GM21786 (cell line): ENCODE measurements around the gene MPHOSPH8.
"Not testable (repeated sequence)": the region's sequence is repeated elsewhere in the genome, so short reads cannot be mapped to it uniquely, and the experiment has no call there.

Experiments used
- ATAC-seq: cut with Tn5 transposase; IDR thresholded peaks from one replicate; pipeline ENCODE4 v1.9.1; 2021; ENCODE audit not compliant: unreplicated experiment

The MPHOSPH8 gene

GRCh38 chr13:19624265-19624664 lies 9.2 kb upstream of the MPHOSPH8 start:
- no peak for ATAC-seq

GRCh38 chr13:19632915-19633478 lies 462 bp upstream of the MPHOSPH8 start:
- ATAC-seq: no peak

- ATAC-seq: no peak
Measured at GRCh38 chr13:19634256-19634740, 839 bp downstream of the MPHOSPH8 start.

DNA sequence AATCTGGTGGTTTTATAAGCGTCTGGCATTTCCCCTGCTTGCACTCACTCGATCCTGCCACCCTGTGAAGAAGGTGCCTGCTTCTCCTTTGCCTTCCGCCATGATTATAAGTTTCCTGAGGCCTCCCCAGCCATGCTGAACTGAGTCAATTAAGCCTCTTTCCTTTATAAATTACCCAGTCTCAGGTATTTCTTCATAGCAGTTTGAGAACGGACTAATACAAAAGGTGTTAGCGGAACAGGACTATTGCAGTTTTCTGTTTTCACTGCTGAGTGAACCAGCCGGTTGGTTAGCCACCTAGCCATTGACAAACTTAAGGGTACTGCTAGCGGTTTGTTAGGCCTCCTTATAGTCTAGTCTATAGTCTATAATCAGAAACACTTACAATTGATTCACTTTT lies 2.5 kb downstream of the MPHOSPH8 start:
- ATAC-seq: not testable (repeated sequence)

DNA sequence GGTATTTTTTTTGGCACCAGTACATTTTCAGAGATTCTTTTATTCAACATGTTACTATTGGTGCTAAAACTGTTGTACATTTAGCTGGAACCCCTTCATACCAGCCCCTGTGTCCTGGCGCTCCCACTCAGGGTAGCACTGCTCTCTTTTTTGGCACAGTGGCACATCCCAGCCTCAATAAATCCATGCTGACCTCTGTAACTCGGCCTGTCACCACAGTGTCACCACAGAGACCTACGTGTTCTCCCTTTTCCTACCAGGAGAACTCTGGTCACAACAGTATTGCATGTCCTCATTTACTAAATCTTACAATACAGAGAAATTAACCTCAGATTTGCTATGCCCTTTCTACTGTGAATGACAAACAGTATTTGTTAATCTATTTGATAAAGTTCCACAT lies 10.2 kb downstream of the MPHOSPH8 start:
- no peak for ATAC-seq

- ATAC-seq: no peak
Measured at GRCh38 chr13:19645000-19645399, 11.5 kb downstream of the MPHOSPH8 start.

DNA sequence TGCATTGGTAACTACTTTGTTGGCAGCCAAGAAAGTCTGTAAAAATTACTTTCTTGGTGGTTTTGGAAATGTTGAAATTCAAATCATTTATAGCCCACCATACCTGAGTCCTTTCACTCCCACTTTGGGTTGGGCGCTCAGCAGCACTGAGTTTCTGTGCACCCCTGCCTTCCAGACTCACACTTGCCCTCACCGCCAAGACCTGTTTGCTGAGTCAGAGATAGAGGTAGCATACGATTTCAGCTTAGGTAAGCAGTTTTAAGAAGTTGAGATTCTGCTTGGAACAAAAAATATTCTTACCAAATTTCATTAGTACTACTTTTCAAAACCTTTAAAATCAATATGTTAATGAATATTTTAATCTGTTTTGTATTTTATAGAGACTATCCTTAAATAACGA lies 12.6 kb downstream of the MPHOSPH8 start:
- no peak for ATAC-seq

DNA sequence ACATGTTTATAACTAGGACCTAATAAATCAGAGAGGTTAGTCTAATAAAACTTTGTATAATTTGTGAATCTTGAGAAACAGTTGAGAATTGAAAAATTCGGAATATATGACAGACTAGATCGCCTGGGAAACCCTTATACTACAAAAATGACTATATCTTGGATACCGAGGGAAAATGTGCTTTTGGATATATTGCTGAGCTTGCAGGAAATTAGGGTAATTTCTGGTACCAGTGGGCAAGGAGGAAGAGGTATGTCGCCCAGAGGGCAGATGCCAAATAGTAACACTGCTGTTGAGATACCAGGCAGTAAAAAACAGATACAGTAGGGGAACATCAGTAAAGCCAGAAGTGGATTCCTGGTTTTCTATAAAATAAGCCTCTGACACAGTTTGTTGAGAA lies 17.3 kb downstream of the MPHOSPH8 start:
- no peak for ATAC-seq

GRCh38 chr13:19657872-19658591 lies 24.6 kb downstream of the MPHOSPH8 start:
- ATAC-seq: no peak

GRCh38 chr13:19658831-19659230 lies 25.4 kb downstream of the MPHOSPH8 start:
- no peak for ATAC-seq

DNA sequence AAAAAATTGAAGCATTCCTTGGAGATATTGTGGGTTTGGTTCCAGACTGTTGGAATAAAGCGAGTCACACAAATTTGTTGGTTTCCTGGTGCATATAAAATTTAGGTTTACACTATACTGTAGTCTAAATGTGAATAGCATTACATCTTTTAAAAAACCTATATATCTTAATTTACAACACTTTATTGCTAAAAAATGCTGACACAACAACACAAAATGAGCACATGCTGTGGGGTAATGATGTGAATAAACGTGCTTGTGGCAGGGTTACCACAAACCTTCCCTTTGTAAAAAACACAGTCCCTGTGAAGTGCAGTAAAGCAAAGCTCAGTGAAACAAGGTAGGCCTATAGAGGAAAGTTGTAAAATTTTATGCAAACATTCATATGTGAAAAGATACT lies 27.7 kb downstream of the MPHOSPH8 start:
- no peak for ATAC-seq

DNA sequence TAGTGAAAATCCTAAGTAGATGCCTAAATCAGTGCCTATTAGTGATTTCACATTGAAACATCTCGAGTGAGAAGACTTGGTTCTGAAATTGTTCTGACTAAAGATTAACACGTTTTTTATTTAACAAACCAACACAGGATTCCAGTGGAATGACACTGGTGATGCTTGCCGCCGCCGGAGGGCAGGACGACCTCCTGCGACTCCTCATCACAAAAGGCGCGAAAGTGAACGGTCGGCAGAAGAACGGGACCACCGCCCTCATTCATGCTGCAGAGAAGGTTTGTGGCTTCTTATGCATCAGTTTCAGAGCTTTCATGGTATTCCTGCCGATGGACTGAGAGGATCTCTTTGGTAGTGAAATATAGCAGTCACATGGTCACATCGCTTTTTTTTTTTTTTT lies 28.1 kb downstream of the MPHOSPH8 start:
- no peak for ATAC-seq

DNA sequence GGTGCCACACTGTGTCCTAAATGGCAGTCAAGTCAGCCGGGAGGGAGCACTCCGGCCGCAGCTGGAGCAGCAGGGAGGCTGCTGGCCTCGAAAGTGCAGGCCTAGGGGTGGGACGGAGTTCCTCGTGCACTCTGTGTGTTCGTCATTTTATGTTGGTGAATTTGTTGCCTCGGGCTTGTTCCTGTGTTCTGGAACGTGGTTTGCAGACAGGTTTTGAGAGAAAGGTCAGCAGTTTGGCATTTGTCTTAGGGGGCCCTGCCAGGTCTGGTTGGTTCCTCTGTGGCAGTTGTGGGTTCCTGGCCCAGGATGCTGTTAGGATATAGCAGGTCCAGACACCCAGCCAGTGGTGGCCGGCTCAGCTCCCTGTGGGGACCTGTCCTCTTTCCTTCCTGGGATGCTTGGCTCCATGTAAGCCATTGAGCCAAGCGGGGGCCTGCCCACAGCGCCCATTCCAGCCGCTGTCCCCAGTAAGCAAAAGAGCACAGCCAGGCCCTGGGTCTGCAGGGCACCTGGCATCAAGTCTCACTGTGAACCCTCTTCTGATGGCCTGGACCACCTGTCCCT lies 30.0 kb downstream of the MPHOSPH8 start:
- ATAC-seq: no peak

GRCh38 chr13:19664481-19665230 lies 31.2 kb downstream of the MPHOSPH8 start:
- no peak for ATAC-seq

DNA sequence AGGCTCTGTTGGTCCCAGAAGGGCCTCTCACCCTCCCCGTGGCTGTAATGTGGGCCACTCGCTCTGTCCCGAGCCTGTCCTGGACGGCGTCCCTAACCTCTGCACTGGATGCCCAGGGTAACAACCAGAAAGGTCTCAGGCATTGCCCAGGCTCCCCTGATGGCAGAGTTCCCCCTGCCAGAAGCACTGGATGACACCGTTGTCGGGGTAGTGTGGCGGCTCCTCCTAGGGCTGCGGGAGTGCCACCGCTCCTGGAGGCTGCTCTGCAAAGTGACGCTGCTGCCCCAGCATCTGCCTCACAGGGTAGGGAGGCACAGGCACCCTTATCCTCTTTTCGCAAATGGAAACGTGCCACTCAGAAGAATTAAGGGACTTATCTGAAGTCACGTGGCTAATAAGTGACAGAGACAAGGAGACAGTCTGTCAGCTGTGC lies 32.0 kb downstream of the MPHOSPH8 start:
- ATAC-seq: no peak

- no peak for ATAC-seq
Measured at GRCh38 chr13:19668778-19669177, 35.3 kb downstream of the MPHOSPH8 start.

- ATAC-seq: no peak
Measured at GRCh38 chr13:19670147-19670546, 36.7 kb downstream of the MPHOSPH8 start.

DNA sequence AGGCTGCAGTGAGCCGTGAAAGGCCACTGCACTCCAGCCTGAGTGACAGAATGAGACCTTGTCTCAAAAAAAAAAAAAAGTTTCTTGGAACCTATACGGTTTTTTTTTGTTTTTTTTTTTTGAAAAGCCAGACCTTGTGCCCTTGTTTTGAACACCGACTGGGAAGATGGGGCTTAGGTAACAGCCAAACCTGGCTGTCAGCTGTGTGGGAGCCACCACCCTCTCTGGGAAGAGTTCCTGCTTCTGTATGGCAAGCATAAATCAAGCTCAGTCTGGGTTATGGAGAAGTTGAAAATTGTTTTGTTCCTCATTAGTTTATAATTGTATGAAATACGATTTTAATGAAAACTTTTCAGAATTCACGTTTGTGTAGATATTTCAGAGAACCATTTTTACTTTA lies 39.5 kb downstream of the MPHOSPH8 start:
- no peak for ATAC-seq

DNA sequence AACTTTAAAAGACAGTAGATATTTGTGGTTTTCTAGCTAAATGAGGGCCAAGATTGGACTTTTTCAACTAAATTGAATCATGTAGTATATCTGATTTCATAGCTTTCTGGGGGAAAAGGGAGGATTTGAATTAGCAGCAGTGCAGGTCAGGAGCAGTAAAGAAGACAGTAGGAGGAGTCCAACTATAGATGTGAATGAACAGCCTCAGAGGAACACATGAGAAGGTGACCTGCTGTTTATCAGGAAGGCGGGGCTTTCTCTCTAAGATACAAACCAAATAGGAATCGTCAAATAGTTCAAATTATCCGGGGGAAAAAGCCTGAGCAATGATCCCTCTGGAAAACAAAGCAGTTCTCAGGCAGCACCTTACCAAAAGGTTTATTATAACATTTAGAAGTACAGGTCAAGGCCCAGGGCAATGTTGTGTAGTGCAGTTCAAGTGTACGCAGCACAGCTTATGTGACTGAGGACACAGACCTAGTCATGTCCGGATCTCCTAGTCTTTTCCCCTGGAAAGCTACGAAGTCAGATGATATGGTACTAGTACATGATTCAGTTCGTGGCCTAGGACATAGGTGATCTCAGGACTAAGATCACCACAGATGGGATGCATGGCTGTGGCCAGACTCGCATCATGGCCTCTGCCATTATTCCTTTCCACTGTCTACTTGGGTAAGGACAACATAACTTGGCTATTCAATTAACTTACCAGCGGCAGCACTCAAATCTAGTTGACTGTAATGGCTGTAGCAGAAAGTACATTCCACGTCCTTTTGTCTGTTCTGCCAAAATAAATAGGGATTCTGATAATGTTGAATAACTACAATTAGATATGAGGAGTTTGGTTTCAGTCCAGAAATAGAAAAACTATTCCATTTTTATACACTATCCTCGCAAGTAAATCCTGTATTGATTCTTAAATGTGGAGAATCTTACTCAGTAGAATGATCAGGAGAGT lies 40.3 kb downstream of the MPHOSPH8 start:
- ATAC-seq: no peak

DNA sequence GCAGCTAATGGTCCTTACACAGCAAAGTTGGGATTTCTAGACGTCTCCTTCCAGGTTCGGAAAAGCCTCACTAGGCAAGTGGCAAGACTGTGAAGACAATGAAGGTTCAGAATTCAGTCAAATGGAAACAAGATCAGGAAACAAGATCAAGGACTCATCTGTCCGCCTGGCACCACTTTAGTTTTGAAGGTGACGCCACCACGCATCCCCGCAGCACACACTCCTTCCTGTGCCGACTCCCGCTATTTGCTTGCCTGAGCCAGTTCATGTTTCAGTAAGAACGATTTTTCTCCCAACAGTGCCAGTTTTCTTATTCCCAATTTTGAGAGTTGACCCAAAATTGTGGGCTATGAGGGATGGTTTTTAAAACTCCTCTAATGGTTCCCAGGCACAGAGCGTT lies 41.4 kb downstream of the MPHOSPH8 start:
- ATAC-seq: no peak

DNA sequence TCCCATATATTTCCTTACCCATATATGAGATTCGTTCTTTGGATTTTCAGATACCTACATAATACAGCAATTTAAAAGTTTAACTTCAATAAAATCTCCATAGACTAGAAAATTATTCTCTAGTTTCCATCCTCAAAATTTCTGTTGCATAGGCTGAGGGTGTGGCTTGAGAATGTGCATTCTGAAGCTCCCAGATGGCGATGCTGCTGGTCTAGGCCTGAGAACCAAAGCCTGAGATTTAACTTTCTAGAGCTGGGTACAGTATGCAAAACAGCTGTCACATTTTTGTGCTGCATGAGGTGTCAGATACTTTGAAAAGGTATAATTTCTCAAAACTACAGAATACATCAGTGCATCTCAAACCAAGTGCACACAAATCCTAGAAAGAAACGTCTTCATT lies 42.7 kb downstream of the MPHOSPH8 start:
- ATAC-seq: no peak
